A549 treated with CpdA at 1 μM for 4 hours (cell line): ENCODE results near the gene ARHGEF9. TPM values are rescaled to one million over a fixed set of nuclear protein-coding genes. Genes with fewer than 3 reads are reported as not detected.

Experiments
- total RNA-seq: library from RNA; stranded (reverse); fragments of 200-300 nt; extraction: Qiagen RNA extraction; gene quantifications from 5 replicates; pipeline ENCODE4 v1.2.3, GENCODE V29; 2022; ENCODE audit warnings: low read depth

Gene ARHGEF9
- 5.4 to 5.8 TPM (median 5.7 TPM) in 5 replicates for total RNA-seq

GRCh38 chrX:63784902-63785707 is at the start of gene ARHGEF9:
Gene ARHGEF9 (minus strand): TSS chrX:63785214. CDS start chrX:63785145, 69 bp downstream.

